ENCODE results near the gene GSC2.

Gene GSC2

DNA sequence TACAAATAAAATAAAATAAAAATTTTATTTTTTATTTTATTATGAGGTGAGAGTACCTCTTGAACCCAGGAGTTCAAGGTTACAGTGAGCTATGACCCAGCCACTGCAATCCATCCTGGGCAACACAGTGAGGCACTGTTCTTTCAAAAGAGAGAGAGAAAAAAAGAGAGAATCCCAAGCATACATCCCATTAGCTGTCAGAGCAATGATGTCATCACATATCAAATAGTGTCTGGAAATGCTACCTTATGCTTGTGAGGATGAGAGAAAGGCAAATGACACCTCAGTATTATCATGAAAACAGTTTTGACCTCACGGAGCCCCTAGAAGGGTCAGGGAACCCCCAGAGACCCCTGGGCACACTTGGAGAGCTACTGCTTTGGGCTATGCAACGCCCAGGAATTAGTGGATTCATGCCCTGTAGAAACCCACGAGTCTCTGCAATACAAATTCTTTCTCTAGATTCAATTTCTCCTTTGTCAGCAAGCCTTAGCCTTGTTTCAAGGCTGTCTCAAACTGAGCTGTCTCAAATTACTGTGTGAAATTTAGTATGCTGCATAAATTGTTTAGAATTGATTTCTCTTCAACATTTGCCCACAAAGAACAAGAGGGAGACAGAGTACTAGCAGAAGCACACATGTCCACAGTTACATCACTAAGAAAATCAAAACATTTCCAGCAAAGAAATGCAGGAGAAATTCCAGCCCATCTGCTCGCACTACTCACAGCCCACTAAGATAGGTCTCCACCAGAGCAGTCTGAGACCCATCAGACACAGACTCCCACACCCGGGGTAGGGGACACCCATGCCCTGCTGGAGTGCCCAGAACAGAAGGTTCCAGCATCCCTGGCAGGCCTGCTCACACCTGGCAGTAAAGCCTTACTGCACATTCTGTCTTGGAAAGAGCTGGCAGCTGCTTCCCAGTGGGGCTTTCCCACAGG, 45.9 kb downstream of the GSC2 start:
- DNase-seq = peak in 1 of 56 donors; percentile 12

DNA sequence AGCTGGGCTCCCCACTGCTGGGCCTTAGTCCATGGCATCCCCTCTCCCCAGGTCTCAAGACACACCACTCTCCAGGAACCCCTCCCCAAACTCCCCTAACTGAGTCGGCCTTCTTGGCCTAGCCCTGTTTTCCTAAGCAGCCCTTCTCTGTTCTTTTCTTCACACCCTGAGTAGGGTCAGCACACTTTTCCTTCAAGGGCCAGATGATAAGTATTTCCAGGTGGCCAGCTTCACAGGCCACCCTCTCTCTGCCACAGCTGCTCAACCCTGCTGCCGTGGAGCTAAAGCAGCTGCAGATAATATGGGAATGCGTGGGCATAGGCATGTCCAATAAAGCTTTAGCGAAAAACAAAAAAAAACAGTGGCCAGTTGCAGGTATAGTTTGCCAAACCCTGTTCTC, 51.9 kb downstream of the GSC2 start:
- DNase-seq = no peak

DNA sequence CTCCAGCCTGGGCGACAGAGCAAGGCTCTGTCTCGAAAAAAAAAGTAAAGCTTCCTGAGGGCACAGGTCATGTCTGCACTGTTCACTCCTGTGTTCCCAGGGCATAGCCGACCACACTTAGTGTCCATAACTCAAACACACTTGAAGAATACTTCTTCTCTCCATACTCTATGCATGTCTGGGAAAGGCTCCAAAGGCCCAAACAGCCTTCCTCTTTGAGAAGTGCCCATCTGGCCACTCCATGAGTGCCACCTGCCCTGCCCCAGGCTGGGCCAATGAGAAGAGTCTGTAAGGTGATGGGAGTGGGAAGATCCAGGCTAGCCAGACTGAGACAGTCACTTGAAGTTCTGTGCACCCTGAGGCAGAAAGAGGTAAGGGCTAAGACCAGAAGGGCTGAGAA, 52.6 kb downstream of the GSC2 start:
- DNase-seq = no peak
